Left forelimb (tissue), 1 donor: ENCODE results near the gene GGCX.
A peak's percentile ranks its signal among the peaks of the same experiment; 100 is the strongest.
"Not testable (repeated sequence)": the region's sequence is repeated elsewhere in the genome, so short reads cannot be mapped to it uniquely, and the experiment has no call there.

Source experiments
- DNase-seq: peaks from one replicate; pipeline ENCODE4 v3.0.0-alpha.2; 2018; ENCODE audit warnings: low spot score

Gene GGCX

GRCh38 chr2:85561280-85562212, at the start of gene GGCX:
Gene GGCX (minus strand): TSS chr2:85561493. CDS start chr2:85561428, 65 bp downstream.
- DNase-seq, result peak; percentile 95

GRCh38 chr2:85607268-85608215, 46.2 kb upstream of the GGCX start:
- DNase-seq, result no peak

GRCh38 chr2:85606116-85606455, 44.8 kb upstream of the GGCX start:
- DNase-seq, result no peak

GRCh38 chr2:85605406-85606115, 44.3 kb upstream of the GGCX start:
- no peak for DNase-seq

- DNase-seq, result no peak
Measured at GRCh38 chr2:85604568-85605339, 43.5 kb upstream of the GGCX start.

GRCh38 chr2:85604133-85604444, 42.8 kb upstream of the GGCX start:
- DNase-seq, result not testable (repeated sequence)

GRCh38 chr2:85602476-85603234, 41.4 kb upstream of the GGCX start, which contains the start of gene TMEM150A:
Gene TMEM150A (minus strand): TSS chr2:85602698. CDS start chr2:85601948, 750 bp downstream.
- peak; percentile 93 for DNase-seq

GRCh38 chr2:85601771-85602475, 40.6 kb upstream of the GGCX start:
- no peak for DNase-seq

- DNase-seq, result no peak
Measured at GRCh38 chr2:85600951-85601770, 39.9 kb upstream of the GGCX start.

GRCh38 chr2:85600235-85600575, 38.9 kb upstream of the GGCX start:
- no peak for DNase-seq

GRCh38 chr2:85599468-85600234, 38.4 kb upstream of the GGCX start:
- DNase-seq, result no peak

GRCh38 chr2:85598594-85599340, 37.5 kb upstream of the GGCX start:
- no peak for DNase-seq

GRCh38 chr2:85597241-85597640, 35.9 kb upstream of the GGCX start:
- DNase-seq, result no peak

GRCh38 chr2:85596486-85597143, 35.3 kb upstream of the GGCX start:
- no peak for DNase-seq

- DNase-seq, result no peak
Measured at GRCh38 chr2:85596026-85596333, 34.7 kb upstream of the GGCX start.

GRCh38 chr2:85595301-85596025, 34.2 kb upstream of the GGCX start, which contains the start of gene RNF181:
Gene RNF181 (plus strand): TSS chr2:85595745. CDS start chr2:85595764, 19 bp downstream.
- peak; percentile 93 for DNase-seq
